Calu3 (cell line): ENCODE data around the gene RNF157. TPM values are rescaled to one million over a fixed set of nuclear protein-coding genes. Genes with fewer than 3 reads are reported as not detected.

Source experiments
- BruUV-seq: library from RNA; stranded (reverse); fragments of 400-500 nt; replicated peaks from 2 replicates; lab custom pipeline; 2021; lab: Mats Ljungman, UMichigan
- CTCF ChIA-PET: fragments of 300-600 bp; sonication (Branson Sonifier 250); formaldehyde crosslinking; loops from one replicate; lab custom pipeline; 2022; ENCODE audit warnings: antibody characterized with exemption; lab: Charles Lee
- DNase-seq: peaks from one replicate; pipeline ENCODE4 v3.0.0; 2022
- H3K27ac Mint-ChIP-seq: one replicate; pipeline ENCODE4 v1.8.0; 2022; ENCODE audit warnings: mixed read lengths; ENCODE audit not compliant: unreplicated experiment
- H3K27me3 Mint-ChIP-seq: one replicate; pipeline ENCODE4 v1.8.0; 2022; ENCODE audit warnings: mixed read lengths; ENCODE audit not compliant: unreplicated experiment
- H3K36me3 Mint-ChIP-seq: one replicate; pipeline ENCODE4 v1.8.0; 2022; ENCODE audit warnings: mild to moderate bottlenecking, moderate library complexity, mixed read lengths; ENCODE audit not compliant: insufficient read depth, unreplicated experiment
- H3K4me1 Mint-ChIP-seq: one replicate; pipeline ENCODE4 v1.8.0; 2022; ENCODE audit warnings: mild to moderate bottlenecking, low read depth, mixed read lengths; ENCODE audit not compliant: unreplicated experiment
- H3K4me3 Mint-ChIP-seq: one replicate; pipeline ENCODE4 v1.8.0; 2022; ENCODE audit warnings: mild to moderate bottlenecking, low read depth, moderate library complexity, mixed read lengths; ENCODE audit not compliant: unreplicated experiment
- H3K9me3 Mint-ChIP-seq: one replicate; pipeline ENCODE4 v1.8.0; 2022; ENCODE audit warnings: low read depth, mixed read lengths; ENCODE audit not compliant: unreplicated experiment
- CTCF ChIP-seq: fragments of 200-600 bp; IDR thresholded peaks from one replicate; pipeline ENCODE4 v1.8.0; 2022; ENCODE audit warnings: antibody characterized with exemption; ENCODE audit not compliant: unreplicated experiment
- intact Hi-C: fragments of 100-400 bp; cut with micrococcal nuclease; formaldehyde crosslinking; loops from one replicate; pipeline ENCODE4 v1.10.0; 2022; ENCODE audit not compliant: unreplicated experiment
- total RNA-seq: library from RNA; stranded (reverse); gene quantifications from 2 replicates; pipeline ENCODE4 v1.2.3, GENCODE V29; 2022

The RNF157 gene
- total RNA-seq, 1 experiment from 2014 or later: 17.6 TPM

- peaks cover 27% of the 10 kb centered on the region for H3K4me1 Mint-ChIP-seq
- H3K4me3 Mint-ChIP-seq: no peak overlapping the region
- intact Hi-C loops: no loop called here
- no peaks in the 10 kb centered on the region for H3K9me3 Mint-ChIP-seq
- peaks cover 13% of the 10 kb centered on the region for H3K27me3 Mint-ChIP-seq
- DNase-seq: no peak
- no peak overlapping the region for H3K27ac Mint-ChIP-seq
- CTCF ChIA-PET: interaction anchor here (1.2 kb wide), 1 partner anchor 145 kb away, joined by 3 read pairs; no protein-coding TSS in a partner anchor
- no peak for TF ChIP-seq CTCF
- BruUV-seq: no TSS peak
- peaks cover 13% of the 10 kb centered on the region for H3K36me3 Mint-ChIP-seq
Observed at GRCh38 chr17:76134911-76135809, 105.1 kb downstream of the RNF157 start.

- Mint-ChIP-seq H3K27ac (no peak overlapping the region), H3K36me3 (peaks cover 4% of the 10 kb centered on the region), H3K4me3 (peak overlapping the region; percentile 55), H3K9me3 (no peaks in the 10 kb centered on the region), H3K27me3 (no peaks in the 10 kb centered on the region), H3K4me1 (peaks cover 18% of the 10 kb centered on the region)
- CTCF ChIA-PET: interaction anchor here (0.6 to 2.2 kb wide), 10 partner anchors 11 to 284 kb away, joined by 3 to 21 read pairs (median 4); no protein-coding TSS in a partner anchor
- intact Hi-C loops: no loop called here
- no peak for TF ChIP-seq CTCF
- DNase-seq: peak; percentile 82
- BruUV-seq: no TSS peak
Observed at GRCh38 chr17:76132574-76133338, 107.5 kb downstream of the RNF157 start.

GRCh38 chr17:76131692-76132573 lies 108.4 kb downstream of the RNF157 start:
- H3K27me3 Mint-ChIP-seq: no peaks in the 10 kb centered on the region
- H3K4me1 Mint-ChIP-seq: peaks cover 18% of the 10 kb centered on the region
- TF ChIP-seq CTCF: no peak
- intact Hi-C loops: no loop called here
- DNase-seq: no peak
- H3K4me3 Mint-ChIP-seq: peak overlapping the region; percentile 55
- CTCF ChIA-PET: interaction anchor here (1.1 to 2.2 kb wide), 4 partner anchors 10 to 148 kb away, joined by 3 to 21 read pairs (median 12); no protein-coding TSS in a partner anchor
- no peaks in the 10 kb centered on the region for H3K9me3 Mint-ChIP-seq
- peaks cover 4% of the 10 kb centered on the region for H3K36me3 Mint-ChIP-seq
- H3K27ac Mint-ChIP-seq: no peak overlapping the region
- no TSS peak for BruUV-seq
